ENCODE measurements around the gene RTP3. TPM values are rescaled to one million over a fixed set of nuclear protein-coding genes. Genes with fewer than 3 reads are reported as not detected.

RTP3 gene
- total and polyA plus RNA-seq, 5 donors = not detected

DNA sequence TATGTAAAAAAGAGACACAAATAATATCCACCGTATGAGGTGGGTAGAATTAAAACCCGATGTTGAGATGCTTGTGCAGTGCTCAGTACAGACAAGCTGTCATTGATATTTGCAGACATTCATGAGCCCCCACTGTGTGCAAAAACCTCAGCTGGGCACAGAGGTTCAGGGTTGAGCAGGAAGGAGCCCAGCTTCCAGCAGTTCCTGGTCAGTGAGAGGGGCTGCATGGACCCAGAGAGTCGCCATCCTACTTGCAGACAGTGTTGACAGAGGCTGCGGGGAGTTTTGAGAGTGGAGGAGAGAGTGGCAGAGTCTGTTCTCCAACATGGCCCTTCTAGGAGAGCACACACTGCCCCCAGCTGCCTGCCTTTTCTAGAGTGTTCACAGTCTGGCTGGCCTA, 26.9 kb upstream of the RTP3 start:
- ATAC-seq (no peak), DNase-seq (no peak)
- intact Hi-C loops (cut with DNase I) = no loop called here

DNA sequence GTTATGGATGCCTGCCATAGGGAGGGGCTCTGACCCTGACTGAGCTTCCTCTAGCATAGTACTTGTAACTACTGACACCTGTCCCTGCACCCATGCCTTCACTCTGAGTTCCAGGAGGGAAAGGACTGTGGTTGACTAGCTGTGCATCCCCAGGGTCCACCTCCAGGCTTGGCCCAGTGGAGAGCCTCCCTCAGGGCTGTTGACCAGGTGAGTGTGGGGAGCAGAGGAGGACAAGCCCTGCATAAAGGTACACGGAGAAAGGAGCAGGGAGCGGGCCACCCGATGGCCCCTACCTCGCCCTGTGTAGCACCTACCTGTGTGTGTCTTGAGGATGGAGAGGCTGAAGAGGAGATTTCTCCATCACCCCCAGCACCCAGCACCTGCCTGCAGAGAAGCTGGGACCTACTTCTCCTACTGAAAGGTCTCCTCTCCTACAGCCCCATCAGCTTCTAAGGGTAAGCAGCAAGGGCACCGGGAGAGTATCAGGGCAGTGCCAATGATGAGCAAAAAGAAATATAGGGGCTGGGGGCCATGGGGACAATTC, 26.3 kb upstream of the RTP3 start:
- Histone ChIP-seq H3K4me3 (ENCODE audit: low read length) (no peak overlapping the region), H3K27ac (ENCODE audit: low read length) (no peak overlapping the region), H3K27me3 (ENCODE audit: control insufficient read depth, insufficient read depth) (no peaks in the 10 kb centered on the region), H3K9me3 (ENCODE audit: control insufficient read depth, low read length) (no peaks in the 10 kb centered on the region), H3K4me1 (ENCODE audit: control insufficient read depth, insufficient read depth, low read length) (peaks cover 4% of the 10 kb centered on the region)
- WGBS = 91% methylated on average over 5 of the region's 5 CpGs
- intact Hi-C loops (cut with DNase I) = no loop called here
- ATAC-seq (no peak), DNase-seq (no peak)

More for the DNA sequence above, 26.9 kb upstream of the RTP3 start:
- Histone ChIP-seq H3K9me3 (ENCODE audit: control insufficient read depth, low read length) (no peaks in the 10 kb centered on the region), H3K4me3 (ENCODE audit: low read length) (no peak overlapping the region), H3K27me3 (ENCODE audit: control insufficient read depth, insufficient read depth) (no peaks in the 10 kb centered on the region), H3K27ac (ENCODE audit: low read length) (no peak overlapping the region), H3K4me1 (ENCODE audit: control insufficient read depth, insufficient read depth, low read length) (peaks cover 4% of the 10 kb centered on the region)
- 89% methylated on average over 4 of the region's 4 CpGs for WGBS

- 93% methylated on average over 2 of the region's 2 CpGs for WGBS
- intact Hi-C loops (cut with DNase I) = no loop called here
- H3K27me3 ChIP-seq (ENCODE audit: control insufficient read depth, insufficient read depth) = no peaks in the 10 kb centered on the region
Observed at GRCh38 chr3:46472736-46473135, 25.0 kb upstream of the RTP3 start.

GRCh38 chr3:46477145-46477544, 20.6 kb upstream of the RTP3 start:
- Histone ChIP-seq H3K27me3 (ENCODE audit: control insufficient read depth, insufficient read depth) (no peaks in the 10 kb centered on the region), H3K27ac (ENCODE audit: low read length) (no peak overlapping the region), H3K4me1 (ENCODE audit: control insufficient read depth, insufficient read depth, low read length) (no peaks in the 10 kb centered on the region), H3K9me3 (ENCODE audit: control insufficient read depth, low read length) (no peaks in the 10 kb centered on the region), H3K4me3 (ENCODE audit: low read length) (no peak overlapping the region)
- ATAC-seq (no peak), DNase-seq (no peak)
- WGBS = 81% methylated on average over 4 of the region's 4 CpGs
- intact Hi-C loops (cut with DNase I) = no loop called here

More at GRCh38 chr3:46472736-46473135, 25.0 kb upstream of the RTP3 start:
- Histone ChIP-seq H3K4me1 (ENCODE audit: control insufficient read depth, insufficient read depth, low read length) (peaks cover 4% of the 10 kb centered on the region), H3K4me3 (ENCODE audit: low read length) (no peak overlapping the region), H3K27ac (ENCODE audit: low read length) (no peak overlapping the region), H3K9me3 (ENCODE audit: control insufficient read depth, low read length) (no peaks in the 10 kb centered on the region)
- DNase-seq (no peak), ATAC-seq (no peak)

GRCh38 chr3:46477756-46478155, 20.0 kb upstream of the RTP3 start:
- no peaks in the 10 kb centered on the region for H3K9me3 ChIP-seq (ENCODE audit: control insufficient read depth, low read length)
- no peak for ATAC-seq
- no peak for DNase-seq
- no peaks in the 10 kb centered on the region for H3K4me1 ChIP-seq (ENCODE audit: control insufficient read depth, insufficient read depth, low read length)
- WGBS = 79% methylated on average over 6 of the region's 6 CpGs
- H3K4me3 ChIP-seq (ENCODE audit: low read length) = no peak overlapping the region
- no peaks in the 10 kb centered on the region for H3K27me3 ChIP-seq (ENCODE audit: control insufficient read depth, insufficient read depth)
- no peak overlapping the region for H3K27ac ChIP-seq (ENCODE audit: low read length)
- intact Hi-C loops (cut with DNase I) = no loop called here

DNA sequence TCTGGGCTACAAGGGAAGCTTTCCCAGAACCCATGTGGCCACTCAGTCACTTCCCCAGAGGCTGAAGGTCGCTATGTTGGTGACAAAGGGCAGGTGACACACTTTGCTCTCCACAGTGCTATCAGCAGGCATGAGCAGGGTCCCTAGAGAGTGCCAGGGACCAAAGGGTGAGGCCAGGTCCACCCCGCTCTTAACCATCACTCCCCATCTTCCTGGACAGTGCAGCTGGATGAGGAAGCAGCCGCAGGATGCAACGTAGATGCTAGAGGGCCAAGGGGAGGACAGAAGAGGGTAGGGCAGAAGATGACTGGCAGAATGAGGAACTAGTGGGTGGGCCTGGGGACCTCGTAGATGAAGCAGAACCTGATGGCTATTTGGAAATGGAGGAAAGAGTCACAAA, 19.4 kb upstream of the RTP3 start:
- Histone ChIP-seq H3K27ac (ENCODE audit: low read length) (no peak overlapping the region), H3K4me1 (ENCODE audit: control insufficient read depth, insufficient read depth, low read length) (no peaks in the 10 kb centered on the region), H3K9me3 (ENCODE audit: control insufficient read depth, low read length) (no peaks in the 10 kb centered on the region), H3K27me3 (ENCODE audit: control insufficient read depth, insufficient read depth) (no peaks in the 10 kb centered on the region), H3K4me3 (ENCODE audit: low read length) (no peak overlapping the region)
- ATAC-seq (peak in 1 of 2 donors; percentile 44), DNase-seq (no peak)
- intact Hi-C loops (cut with DNase I) = no loop called here
- WGBS = 78% methylated on average over 5 of the region's 5 CpGs

- H3K27ac ChIP-seq (ENCODE audit: low read length) = no peak overlapping the region
- no peaks in the 10 kb centered on the region for H3K9me3 ChIP-seq (ENCODE audit: control insufficient read depth, low read length)
- H3K4me3 ChIP-seq (ENCODE audit: low read length) = no peak overlapping the region
- no peaks in the 10 kb centered on the region for H3K4me1 ChIP-seq (ENCODE audit: control insufficient read depth, insufficient read depth, low read length)
- ATAC-seq (no peak), DNase-seq (no peak)
- intact Hi-C loops (cut with DNase I) = no loop called here
- WGBS = 90% methylated on average over 5 of the region's 5 CpGs
- no peaks in the 10 kb centered on the region for H3K27me3 ChIP-seq (ENCODE audit: control insufficient read depth, insufficient read depth)
Observed at GRCh38 chr3:46479021-46479420, 18.8 kb upstream of the RTP3 start.

DNA sequence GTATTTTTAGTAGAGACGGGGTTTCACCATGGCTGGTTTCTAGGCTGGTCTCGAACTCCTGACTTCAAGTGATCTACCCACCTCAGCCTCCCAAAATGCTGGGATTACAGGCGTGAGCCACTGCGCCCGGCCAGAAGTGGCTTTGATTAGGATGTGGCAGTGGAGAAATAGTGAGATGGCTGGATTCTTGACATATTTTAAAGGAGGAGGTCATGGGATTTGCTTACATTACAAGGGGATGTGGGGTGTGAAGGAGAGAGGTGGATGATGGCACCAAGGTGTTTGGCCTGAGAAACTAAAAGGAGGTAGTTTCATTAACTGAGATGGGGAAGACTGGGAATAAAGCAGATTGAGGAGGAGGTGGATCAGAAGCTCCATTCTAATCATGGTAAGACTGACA, 18.1 kb upstream of the RTP3 start:
- intact Hi-C loops (cut with DNase I) = no loop called here
- 72% methylated on average over 5 of the region's 5 CpGs for WGBS

DNA sequence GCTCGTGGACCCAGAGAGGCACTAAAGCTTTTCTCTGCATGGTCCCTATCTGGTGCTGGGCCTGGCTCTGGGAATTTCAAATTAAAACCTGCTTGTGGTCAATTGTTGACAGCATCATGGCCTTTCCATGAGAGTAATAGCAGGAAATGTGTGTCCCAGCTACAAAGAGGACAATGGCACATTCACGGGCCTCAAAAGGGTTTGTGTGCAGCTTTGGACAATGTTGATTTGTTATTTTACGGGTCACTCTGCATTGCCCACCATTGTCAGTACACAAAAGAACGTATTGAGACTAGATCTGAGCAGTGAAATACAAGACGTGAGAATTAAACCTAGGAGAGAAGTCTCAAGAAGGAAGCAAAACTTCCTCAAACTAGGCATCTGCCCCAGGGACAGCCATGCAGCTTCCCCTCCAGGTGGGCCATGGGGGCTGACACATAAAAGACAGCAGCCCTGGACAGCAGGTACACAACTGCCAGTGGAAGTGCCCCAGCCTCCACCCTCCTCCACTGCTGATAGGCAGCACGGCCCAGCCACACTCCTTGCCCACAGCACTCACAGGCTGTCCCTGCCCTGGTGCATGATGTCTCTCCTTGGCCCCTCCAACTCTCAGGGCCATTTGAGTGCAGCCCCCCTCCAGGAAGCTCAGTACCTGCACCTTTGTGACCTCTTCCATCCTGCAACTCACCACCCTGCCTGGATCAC, 17.1 kb upstream of the RTP3 start:
- DNase-seq (no peak), ATAC-seq (no peak)
- no peaks in the 10 kb centered on the region for H3K4me1 ChIP-seq (ENCODE audit: control insufficient read depth, insufficient read depth, low read length)
- intact Hi-C loops (cut with DNase I) = no loop called here
- no peaks in the 10 kb centered on the region for H3K27me3 ChIP-seq (ENCODE audit: control insufficient read depth, insufficient read depth)
- no peaks in the 10 kb centered on the region for H3K9me3 ChIP-seq (ENCODE audit: control insufficient read depth, low read length)
- no peak overlapping the region for H3K27ac ChIP-seq (ENCODE audit: low read length)
- H3K4me3 ChIP-seq (ENCODE audit: low read length) = no peak overlapping the region
- 82% methylated on average over 6 of the region's 6 CpGs for WGBS

More for the DNA sequence above, 18.1 kb upstream of the RTP3 start:
- DNase-seq (no peak), ATAC-seq (no peak)
- H3K27ac ChIP-seq (ENCODE audit: low read length) = no peak overlapping the region
- no peaks in the 10 kb centered on the region for H3K4me1 ChIP-seq (ENCODE audit: control insufficient read depth, insufficient read depth, low read length)
- no peaks in the 10 kb centered on the region for H3K27me3 ChIP-seq (ENCODE audit: control insufficient read depth, insufficient read depth)
- H3K4me3 ChIP-seq (ENCODE audit: low read length) = no peak overlapping the region
- no peaks in the 10 kb centered on the region for H3K9me3 ChIP-seq (ENCODE audit: control insufficient read depth, low read length)

DNA sequence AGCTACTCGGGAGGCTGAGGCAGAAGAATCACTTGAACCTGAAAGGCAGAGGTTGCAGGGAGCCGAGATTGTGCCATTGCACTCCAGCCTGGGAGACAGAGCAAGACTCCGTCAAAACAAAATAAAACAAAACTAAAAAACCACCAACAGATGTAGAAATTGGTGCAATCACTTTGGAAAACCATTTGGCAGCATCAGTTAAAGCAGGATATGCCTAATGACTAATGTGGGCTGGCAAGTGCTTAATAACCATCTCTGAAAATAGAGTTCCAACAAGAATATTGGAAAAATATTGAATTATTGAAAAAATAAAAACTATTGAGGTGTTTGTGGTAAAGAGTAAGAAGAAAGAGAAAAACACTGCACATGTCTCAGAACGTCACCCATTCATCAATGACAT, 16.1 kb upstream of the RTP3 start:
- Histone ChIP-seq H3K4me3 (ENCODE audit: low read length) (no peak overlapping the region), H3K9me3 (ENCODE audit: control insufficient read depth, low read length) (no peaks in the 10 kb centered on the region), H3K4me1 (ENCODE audit: control insufficient read depth, insufficient read depth, low read length) (no peaks in the 10 kb centered on the region), H3K27ac (ENCODE audit: low read length) (no peak overlapping the region), H3K27me3 (ENCODE audit: control insufficient read depth, insufficient read depth) (no peaks in the 10 kb centered on the region)
- intact Hi-C loops (cut with DNase I) = no loop called here
- ATAC-seq (no peak), DNase-seq (no peak)
- WGBS = 92% methylated on average over 4 of the region's 4 CpGs

GRCh38 chr3:46482632-46483350, 15.0 kb upstream of the RTP3 start:
- ATAC-seq = no peak
- 72% methylated on average over 1 of the region's 1 CpG for whole genome bisulfite sequencing
- Histone ChIP-seq H3K9me3 (ENCODE audit: control insufficient read depth, low read length) (no peaks in the 10 kb centered on the region), H3K27me3 (ENCODE audit: control insufficient read depth, insufficient read depth) (no peaks in the 10 kb centered on the region), H3K27ac (ENCODE audit: low read length) (no peak overlapping the region), H3K4me3 (ENCODE audit: low read length) (no peak overlapping the region), H3K4me1 (ENCODE audit: control insufficient read depth, insufficient read depth, low read length) (no peaks in the 10 kb centered on the region)
- no peak for DNase-seq
- intact Hi-C loops (cut with DNase I) = no loop called here
